HCT116 (cell line): ENCODE results near the gene HOXD11. TPM values are rescaled to one million over a fixed set of nuclear protein-coding genes. Genes with fewer than 3 reads are reported as not detected.

Experiments used
- ATAC-seq: fragments of 200-7000 bp; cut with Tn5 transposase; 2 replicates; pipeline ENCODE4 v1.9.1; 2020; ENCODE audit warnings: mild to moderate bottlenecking, moderate library complexity
- BruUV-seq: library from RNA; stranded (reverse); fragments of 400-500 nt; replicated peaks from 2 replicates; lab custom pipeline; 2021; lab: Mats Ljungman, UMichigan
- CTCF ChIA-PET: fragments of 300-600 bp; sonication (Branson Sonifier 250); formaldehyde crosslinking; loops from one replicate; lab custom pipeline; 2021; ENCODE audit warnings: antibody characterized with exemption; lab: Charles Lee
- POLR2A ChIA-PET: fragments of 300-600, 350-600 bp; sonication (Branson Sonifier 250); formaldehyde crosslinking; loops from one replicate; lab custom pipeline; 2021; ENCODE audit warnings: antibody characterized with exemption; lab: Charles Lee
- RAD21 ChIA-PET, 2 experiments: fragments of 300-600 bp; sonication (Branson Sonifier 250); formaldehyde crosslinking; loops; one replicate each; lab custom pipeline; 2023; ENCODE audit warnings: low total read pairs in 2 of 2; ENCODE audit not compliant: uncharacterized antibody in 2 of 2, unreplicated experiment in 2 of 2, low non-redundant PET in 1 of 2; lab: Charles Lee
- DNase-seq: peaks from one replicate; pipeline ENCODE4 v3.0.0-alpha.2; 2010; ENCODE audit warnings: low read depth, low spot score
- H2AFZ ChIP-seq: fragments of 200-600 bp; shearing (Covaris generic), sonication (generic); 2 replicates; pipeline ENCODE4 v1.6.1; 2017; ENCODE audit warnings: low read depth, mixed run types, mixed read lengths, antibody characterized with exemption, low read length; ENCODE audit not compliant: poor library complexity, severe bottlenecking
- H3K27ac ChIP-seq: 2 replicates; pipeline ENCODE4 v1.5.1; 2012; ENCODE audit warnings: low read depth, low read length
- H3K27me3 ChIP-seq: fragments of 200-600 bp; sonication (generic); 2 replicates; pipeline ENCODE4 v1.6.1; 2016; ENCODE audit warnings: mixed run types, low read length, mixed read lengths; ENCODE audit not compliant: insufficient read depth
- H3K36me3 ChIP-seq, 2 experiments: fragments of 200-500 bp in 1 of 2; fragments of 200-600 bp in 1 of 2; sonication (Bioruptor generic) in 1 of 2; sonication (generic) in 1 of 2; 2 replicates each; pipeline versions ENCODE4 v1.5.1 to v1.6.1; 2014 to 2016; ENCODE audit warnings: low read length in 2 of 2, inconsistent platforms in 1 of 2, mixed read lengths in 1 of 2, mixed run types in 1 of 2; ENCODE audit not compliant: insufficient read depth in 2 of 2, control insufficient read depth in 1 of 2
- H3K4me1 ChIP-seq, 2 experiments: fragments of 200-600 bp in 1 of 2; sonication (generic) in 1 of 2; 2 replicates each; pipeline versions ENCODE4 v1.5.1 to v1.6.1; 2012 to 2017; ENCODE audit warnings: low read length in 2 of 2, inconsistent platforms in 1 of 2, mild to moderate bottlenecking in 1 of 2, mixed read lengths in 1 of 2, mixed run types in 1 of 2, moderate library complexity in 1 of 2; ENCODE audit not compliant: insufficient read depth in 2 of 2, control insufficient read depth in 1 of 2
- H3K4me2 ChIP-seq: fragments of 200-600 bp; sonication (generic); 2 replicates; pipeline ENCODE4 v1.6.1; 2017; ENCODE audit warnings: mixed run types, low read length, mixed read lengths
- H3K4me3 ChIP-seq, 2 experiments: fragments of 200-600 bp in 1 of 2; sonication (generic) in 1 of 2; replicated peaks in 1 of 2; 2 replicates each; pipeline ENCODE4 v1.5.1; 2011 to 2016; ENCODE audit warnings: low read length in 2 of 2, control low read depth in 1 of 2, low read depth in 1 of 2, mild to moderate bottlenecking in 1 of 2, mixed read lengths in 1 of 2, mixed run types in 1 of 2
- H3K79me2 ChIP-seq: fragments of 200-600 bp; sonication (generic); 2 replicates; pipeline ENCODE4 v1.6.1; 2017; ENCODE audit warnings: mild to moderate bottlenecking, mixed run types, low read length, moderate library complexity, mixed read lengths; ENCODE audit not compliant: insufficient read depth
- H3K9ac ChIP-seq: fragments of 200-600 bp; sonication (generic); 2 replicates; pipeline ENCODE4 v1.6.1; 2016; ENCODE audit warnings: low read length, mixed read lengths
- H3K9me2 ChIP-seq: fragments of 200-600 bp; sonication (generic), shearing (Covaris generic); 2 replicates; pipeline ENCODE4 v1.6.1; 2017; ENCODE audit warnings: mixed run types, mild to moderate bottlenecking, moderate library complexity; ENCODE audit not compliant: insufficient read depth
- H3K9me3 ChIP-seq, 2 experiments: fragments of 200-500 bp in 1 of 2; fragments of 200-600 bp in 1 of 2; sonication (Bioruptor generic) in 1 of 2; sonication (generic) in 1 of 2; 2 replicates each; pipeline ENCODE4 v1.6.1; 2014 to 2017; ENCODE audit warnings: low read length in 2 of 2, mixed read lengths in 2 of 2, inconsistent platforms in 1 of 2, low read depth in 1 of 2, mild to moderate bottlenecking in 1 of 2, mixed run types in 1 of 2, moderate library complexity in 1 of 2; ENCODE audit not compliant: control insufficient read depth in 1 of 2, insufficient read depth in 1 of 2
- H4K20me1 ChIP-seq: fragments of 200-600 bp; sonication (generic), shearing (Covaris generic); 2 replicates; pipeline ENCODE4 v1.6.1; 2017; ENCODE audit warnings: mixed run types, mild to moderate bottlenecking, moderate library complexity; ENCODE audit not compliant: insufficient read depth
- ATF3 ChIP-seq: IDR thresholded peaks from 2 replicates; pipeline ENCODE4 v1.6.1; 2012
- CBX3 ChIP-seq: IDR thresholded peaks from 2 replicates; pipeline ENCODE4 v1.6.1; 2012; ENCODE audit warnings: low read depth
- CTCF ChIP-seq, 3 experiments: fragments of 200-600 bp in 1 of 3; sonication (generic) in 1 of 3; IDR thresholded peaks in 2 of 3; conservative IDR thresholded peaks in 1 of 3; 2 replicates each; pipeline ENCODE4 v1.5.1; 2012 to 2017; ENCODE audit warnings: low read depth in 2 of 3, low read length in 2 of 3, antibody characterized with exemption in 1 of 3, borderline replicate concordance in 1 of 3, control low read depth in 1 of 3, mild to moderate bottlenecking in 1 of 3, mixed read lengths in 1 of 3, mixed run types in 1 of 3, moderate library complexity in 1 of 3; ENCODE audit not compliant: insufficient read depth in 1 of 3
- RAD21 ChIP-seq: IDR thresholded peaks from 2 replicates; pipeline ENCODE4 v1.6.1; 2012; ENCODE audit warnings: low read depth, mild to moderate bottlenecking
- REST ChIP-seq: IDR thresholded peaks from 2 replicates; pipeline ENCODE4 v1.6.1; 2012; ENCODE audit warnings: low read depth
- SP1 ChIP-seq: IDR thresholded peaks from 2 replicates; pipeline ENCODE4 v1.6.1; 2012; ENCODE audit warnings: low read depth
- intact Hi-C: fragments of 100-400 bp; cut with micrococcal nuclease; formaldehyde crosslinking; loops from 2 replicates; pipeline ENCODE4 v1.10.0; 2022
- total RNA-seq: library from RNA; stranded (reverse); gene quantifications from one replicate; pipeline ENCODE4 v1.2.1, GENCODE V29; 2021; ENCODE audit not compliant: unreplicated experiment

The HOXD11 gene
- total RNA-seq, 1 experiment from 2014 or later: not detected

GRCh38 chr2:176087330-176088047, 19.6 kb upstream of the HOXD11 start (continued):
- no peak for TF ChIP-seq REST
- TF ChIP-seq SP1: no peak
- TF ChIP-seq ATF3: no peak

GRCh38 chr2:176088048-176088936, 18.8 kb upstream of the HOXD11 start:
- TF ChIP-seq RAD21 (peak; percentile 64), CTCF (IDR thresholded peaks at IDR 0.05 in 2 of 3, conservative IDR thresholded peaks at IDR 0.05 in 1 of 3; ENCODE audit: borderline replicate concordance in 1 of 3, insufficient read depth in 1 of 3, low read depth in 2 of 3, low read length in 2 of 3) (peak; percentile 44 to 67 (median 65); a peak in 5 of 6 replicates), CBX3 (no peak)
- Histone ChIP-seq H3K27ac (no peak overlapping the region), H3K27me3 (no peaks in the 10 kb centered on the region), H3K4me2 (peak overlapping the region; percentile 40), H3K9me3 (no peaks in the 10 kb centered on the region), H2AFZ (peak overlapping the region; percentile 52), H3K9me2 (no peaks in the 10 kb centered on the region), H4K20me1 (no peaks in the 10 kb centered on the region), H3K4me3 (no peak overlapping the region), H3K36me3 (no peaks in the 10 kb centered on the region), H3K4me1 (no peaks in the 10 kb centered on the region), H3K79me2 (no peaks in the 10 kb centered on the region), H3K9ac (no peak overlapping the region)
- ATAC-seq (peak; percentile 90), DNase-seq (peak; percentile 22)
- ChIA-PET POLR2A (no interaction called here), CTCF (interaction anchor here (0.9 to 1.2 kb wide), 4 partner anchors 398 to 1391 kb away, joined by 3 to 7 read pairs (median 3); no protein-coding TSS in a partner anchor), RAD21 (no interaction called here)
- intact Hi-C loops: loop anchor here (2.0 to 5.0 kb wide), 2 partner anchors 721 to 1051 kb away; no protein-coding TSS in a partner anchor
- BruUV-seq: no TSS peak
